ENCODE data around the gene SCAP. TPM values are rescaled to one million over a fixed set of nuclear protein-coding genes. Genes with fewer than 3 reads are reported as not detected.
A peak's percentile ranks its signal among the peaks of the same experiment; 100 is the strongest.

The SCAP gene
- total and polyA plus RNA-seq, 4 donors, result 44.1 to 91.8 (median 47.4) TPM

DNA sequence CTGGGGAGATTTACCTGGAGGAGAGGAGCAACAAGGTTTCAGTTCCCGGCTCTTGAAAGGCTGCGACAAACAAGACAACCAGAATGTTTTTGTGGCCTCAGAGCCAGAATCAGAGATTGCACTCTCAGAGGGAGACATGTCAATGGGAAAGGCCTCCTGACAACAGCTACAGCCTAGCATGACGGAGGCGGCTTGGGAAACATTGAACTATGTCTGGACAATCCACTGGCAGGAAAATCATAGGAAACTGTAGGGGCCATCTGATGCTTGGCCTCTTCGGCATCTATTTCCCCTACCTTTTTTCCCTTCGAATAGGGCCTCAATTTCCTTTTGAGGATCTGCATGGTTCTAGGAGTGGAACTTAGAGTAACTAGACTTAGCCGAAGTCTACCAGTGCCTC lies 108.1 kb downstream of the SCAP start:
- TF ChIP-seq, protein P1, sequence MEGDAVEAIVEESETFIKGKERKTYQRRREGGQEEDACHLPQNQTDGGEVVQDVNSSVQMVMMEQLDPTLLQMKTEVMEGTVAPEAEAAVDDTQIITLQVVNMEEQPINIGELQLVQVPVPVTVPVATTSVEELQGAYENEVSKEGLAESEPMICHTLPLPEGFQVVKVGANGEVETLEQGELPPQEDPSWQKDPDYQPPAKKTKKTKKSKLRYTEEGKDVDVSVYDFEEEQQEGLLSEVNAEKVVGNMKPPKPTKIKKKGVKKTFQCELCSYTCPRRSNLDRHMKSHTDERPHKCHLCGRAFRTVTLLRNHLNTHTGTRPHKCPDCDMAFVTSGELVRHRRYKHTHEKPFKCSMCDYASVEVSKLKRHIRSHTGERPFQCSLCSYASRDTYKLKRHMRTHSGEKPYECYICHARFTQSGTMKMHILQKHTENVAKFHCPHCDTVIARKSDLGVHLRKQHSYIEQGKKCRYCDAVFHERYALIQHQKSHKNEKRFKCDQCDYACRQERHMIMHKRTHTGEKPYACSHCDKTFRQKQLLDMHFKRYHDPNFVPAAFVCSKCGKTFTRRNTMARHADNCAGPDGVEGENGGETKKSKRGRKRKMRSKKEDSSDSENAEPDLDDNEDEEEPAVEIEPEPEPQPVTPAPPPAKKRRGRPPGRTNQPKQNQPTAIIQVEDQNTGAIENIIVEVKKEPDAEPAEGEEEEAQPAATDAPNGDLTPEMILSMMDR (IDR thresholded peaks at IDR 0.05; ENCODE audit: control extremely low read depth, extremely low read depth), result no peak

DNA sequence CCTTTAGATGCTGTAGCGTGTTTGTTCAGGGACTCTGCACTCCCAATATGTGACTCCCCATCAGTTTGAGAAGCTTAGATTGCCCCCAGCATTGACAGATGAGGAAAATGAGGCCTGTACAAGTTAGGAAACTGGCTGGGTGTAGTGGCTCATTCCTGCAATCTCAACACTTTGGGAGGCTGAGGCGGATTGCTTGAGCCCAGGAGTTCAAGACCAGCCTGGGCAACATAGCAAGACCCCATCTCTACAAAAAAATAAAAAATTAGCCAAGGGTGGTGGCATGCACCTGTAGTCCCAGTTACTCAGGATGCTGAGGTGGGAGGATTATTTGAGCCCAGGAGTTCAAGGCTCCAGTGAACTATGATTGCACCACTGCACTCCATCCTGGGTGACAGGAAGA lies 108.9 kb downstream of the SCAP start:
- no peaks in the 10 kb centered on the region for H3K9me3 ChIP-seq (ENCODE audit: control insufficient read depth in 4 of 4, insufficient read depth in 3 of 4, low read length in 3 of 4)
- no peak overlapping the region for H3K9ac ChIP-seq (ENCODE audit: insufficient read depth in 1 of 2, low read length in 2 of 2)
- H3K36me3 ChIP-seq (ENCODE audit: control insufficient read depth in 4 of 4, insufficient read depth in 4 of 4, low read length in 4 of 4), result no peaks in the 10 kb centered on the region
- ATAC-seq (ENCODE audit: insufficient read depth, low FRiP score) (no peak), DNase-seq (no peak)
- H3K27me3 ChIP-seq (ENCODE audit: control insufficient read depth in 3 of 3, insufficient read depth in 3 of 3, low read length in 2 of 3), result no peaks in the 10 kb centered on the region
- no peak overlapping the region for H3K27ac ChIP-seq (ENCODE audit: low read depth in 1 of 2, low read length in 1 of 2)
- H3K4me3 ChIP-seq, result no peak overlapping the region
- TF ChIP-seq, protein P1 (IDR thresholded peaks at IDR 0.05; ENCODE audit: control extremely low read depth, extremely low read depth), result no peak
- H3K4me1 ChIP-seq (ENCODE audit: control insufficient read depth in 5 of 5, insufficient read depth in 5 of 5, low read length in 5 of 5), result peaks cover 0 to 5% (median 0%) of the 10 kb centered on the region in 5 donors
- 94 to 97% methylated on average over 2 of the region's 2 CpGs for WGBS, 2 donors

More for the DNA sequence above, 108.1 kb downstream of the SCAP start:
- Histone ChIP-seq H3K4me1 (ENCODE audit: control insufficient read depth in 5 of 5, insufficient read depth in 5 of 5, low read length in 5 of 5) (peaks cover 0 to 5% (median 0%) of the 10 kb centered on the region in 5 donors), H3K27me3 (ENCODE audit: control insufficient read depth in 3 of 3, insufficient read depth in 3 of 3, low read length in 2 of 3) (no peaks in the 10 kb centered on the region), H3K36me3 (ENCODE audit: control insufficient read depth in 4 of 4, insufficient read depth in 4 of 4, low read length in 4 of 4) (no peaks in the 10 kb centered on the region), H3K9ac (ENCODE audit: insufficient read depth in 1 of 2, low read length in 2 of 2) (no peak overlapping the region), H3K9me3 (ENCODE audit: control insufficient read depth in 4 of 4, insufficient read depth in 3 of 4, low read length in 3 of 4) (no peaks in the 10 kb centered on the region), H3K27ac (ENCODE audit: low read depth in 1 of 2, low read length in 1 of 2) (no peak overlapping the region), H3K4me3 (no peak overlapping the region)
- 91 to 97% methylated on average over 7 of the region's 7 CpGs for WGBS, 2 donors
- no peak for ATAC-seq (ENCODE audit: insufficient read depth, low FRiP score)
- no peak for DNase-seq

DNA sequence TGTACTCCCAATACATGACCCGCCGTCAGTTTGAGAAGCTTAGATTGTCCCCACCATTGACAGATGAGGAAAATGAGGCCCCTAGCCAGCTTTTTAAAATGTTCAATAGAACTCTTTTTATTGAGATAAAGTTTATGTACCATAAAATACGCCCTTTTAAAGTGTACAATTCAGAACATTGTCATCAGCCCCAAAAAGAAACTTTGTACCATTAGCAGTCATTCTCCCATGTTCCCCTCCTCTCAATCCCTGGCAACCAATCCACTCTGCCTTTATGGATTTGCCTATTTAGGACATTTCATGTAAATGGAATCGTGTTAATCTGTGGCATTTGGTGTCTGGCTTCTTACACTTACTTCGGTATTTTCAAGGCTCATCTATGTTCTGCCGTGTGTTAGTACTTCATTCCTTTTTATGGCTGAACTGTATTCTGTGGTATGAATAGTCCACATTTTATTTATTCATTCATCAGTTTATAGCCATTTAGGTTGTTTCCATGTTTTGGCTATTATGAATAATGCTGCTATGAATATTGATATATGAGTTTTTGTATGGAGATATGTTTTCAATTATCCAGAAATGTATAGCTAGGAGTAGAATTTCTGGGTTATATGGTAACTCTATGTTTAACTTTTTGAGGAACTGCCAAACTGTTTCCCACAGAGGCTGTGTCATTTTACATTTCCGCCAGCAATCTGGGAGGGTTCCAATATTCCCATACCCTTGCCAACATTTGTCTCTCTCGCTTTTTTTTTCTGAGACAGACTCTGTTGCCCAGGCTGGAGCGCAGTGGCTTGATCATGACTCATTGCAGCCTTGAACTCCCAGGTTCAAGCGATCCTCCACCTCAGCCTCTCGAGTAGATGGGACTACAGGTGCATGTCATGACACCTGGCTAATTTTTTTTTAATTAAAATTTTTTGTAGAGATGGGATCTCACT lies 110.3 kb downstream of the SCAP start:
- Histone ChIP-seq H3K36me3 (ENCODE audit: control insufficient read depth in 4 of 4, insufficient read depth in 4 of 4, low read length in 4 of 4) (no peaks in the 10 kb centered on the region), H3K27me3 (ENCODE audit: control insufficient read depth in 3 of 3, insufficient read depth in 3 of 3, low read length in 2 of 3) (no peaks in the 10 kb centered on the region), H3K27ac (ENCODE audit: low read depth in 1 of 2, low read length in 1 of 2) (no peak overlapping the region), H3K4me1 (ENCODE audit: control insufficient read depth in 5 of 5, insufficient read depth in 5 of 5, low read length in 5 of 5) (peaks cover 0 to 5% (median 0%) of the 10 kb centered on the region in 5 donors), H3K9ac (ENCODE audit: insufficient read depth in 1 of 2, low read length in 2 of 2) (no peak overlapping the region), H3K4me3 (no peak overlapping the region), H3K9me3 (ENCODE audit: control insufficient read depth in 4 of 4, insufficient read depth in 3 of 4, low read length in 3 of 4) (no peaks in the 10 kb centered on the region)
- TF ChIP-seq, protein P1 (IDR thresholded peaks at IDR 0.05; ENCODE audit: control extremely low read depth, extremely low read depth), result no peak
- 59 to 68% methylated on average over 11 of the region's 11 CpGs for WGBS, 2 donors
- DNase-seq, result peak; percentile 23 to 81 (median 69)
- ATAC-seq (ENCODE audit: insufficient read depth, low FRiP score), result no peak

Small RNAs within 50 kb of the gene (small RNA-seq; reads per million reads assigned to genes)
- gene AC099778.2 (ENCODE audit: low replicate concordance), result not detected

Other genes starting within 250 kb of the SCAP start
- gene KIF9, start 193.1 kb downstream of the SCAP start, total RNA-seq, result 10 to 100 TPM; 18.2 to 18.4 TPM
- 10 to 100 TPM; 13.6 to 17.6 TPM for gene KIF9, start 193.1 kb downstream of the SCAP start, polyA plus RNA-seq
- 10 to 100 TPM; 13.4 to 27.5 TPM for gene KLHL18, start 193.0 kb downstream of the SCAP start, total RNA-seq
- gene KLHL18, start 193.0 kb downstream of the SCAP start, polyA plus RNA-seq, result 10 to 100 TPM; 15.2 to 20.7 TPM
- gene PTPN23, start 94.9 kb downstream of the SCAP start, total RNA-seq, result 10 to 100 TPM; 25.1 to 52.3 TPM
- 10 to 100 TPM; 20.4 to 23.3 TPM for gene PTPN23, start 94.9 kb downstream of the SCAP start, polyA plus RNA-seq
- 10 to 100 TPM; 25.4 to 28.0 TPM for gene ELP6, start 37.8 kb upstream of the SCAP start, total RNA-seq
- 10 to 100 TPM; 27.3 to 31.3 TPM for gene ELP6, start 37.8 kb upstream of the SCAP start, polyA plus RNA-seq
- gene CSPG5, start 102.9 kb upstream of the SCAP start, total RNA-seq, result 10 to 100 TPM; 10.4 to 24.9 TPM
- 10 to 100 TPM in 1 of 2 donors, 1 to 10 TPM in 1; 7.7 to 11.2 TPM for gene CSPG5, start 102.9 kb upstream of the SCAP start, polyA plus RNA-seq

Data from lung (tissue), 13 donors.